Measurements from ENCODE around the gene PTGER1. TPM values are rescaled to one million over a fixed set of nuclear protein-coding genes. Genes with fewer than 3 reads are reported as not detected.

The PTGER1 gene
- total and polyA plus RNA-seq, 5 donors, result 0.33 TPM; not detected in 4

Other genes with a start within 250 kb of the PTGER1 start
- gene ADGRE5, start 93.9 kb downstream of the PTGER1 start, total RNA-seq, result 10 to 100 TPM; 27.6 to 41.0 (median 35.1) TPM
- gene ADGRE5, start 93.9 kb downstream of the PTGER1 start, polyA plus RNA-seq, result 17.7 TPM
- 10 to 100 TPM; 20.7 to 34.7 (median 30.2) TPM for gene DDX39A, start 56.0 kb downstream of the PTGER1 start, total RNA-seq
- 30.3 TPM for gene DDX39A, start 56.0 kb downstream of the PTGER1 start, polyA plus RNA-seq
- gene PKN1, start 42.0 kb downstream of the PTGER1 start, total RNA-seq, result 100 to 1,000 TPM; 122 to 138 (median 130) TPM
- gene PKN1, start 42.0 kb downstream of the PTGER1 start, polyA plus RNA-seq, result 79.3 TPM
- 10 to 100 TPM; 47.0 to 57.3 (median 49.3) TPM for gene GIPC1, start 20.8 kb upstream of the PTGER1 start, total RNA-seq
- gene GIPC1, start 20.8 kb upstream of the PTGER1 start, polyA plus RNA-seq, result 52.6 TPM
- gene DNAJB1, start 43.0 kb upstream of the PTGER1 start, total RNA-seq, result 10 to 100 TPM; 46.7 to 69.5 (median 61.4) TPM
- gene DNAJB1, start 43.0 kb upstream of the PTGER1 start, polyA plus RNA-seq, result 50.6 TPM
- 100 to 1,000 TPM in 1 of 4 donors, 10 to 100 TPM in 3; 92.3 to 116 (median 96.8) TPM for gene TECR, start 54.2 kb upstream of the PTGER1 start, total RNA-seq
- 102 TPM for gene TECR, start 54.2 kb upstream of the PTGER1 start, polyA plus RNA-seq
- 100 to 1,000 TPM; 352 to 481 (median 400) TPM for gene NDUFB7, start 96.7 kb upstream of the PTGER1 start, total RNA-seq
- gene NDUFB7, start 96.7 kb upstream of the PTGER1 start, polyA plus RNA-seq, result 1,159 TPM
- not detected for gene CLEC17A, start 107.7 kb upstream of the PTGER1 start, total RNA-seq
- not detected for gene CLEC17A, start 107.7 kb upstream of the PTGER1 start, polyA plus RNA-seq
- not detected for gene ADGRE3, start 199.5 kb upstream of the PTGER1 start, total RNA-seq
- gene ADGRE3, start 199.5 kb upstream of the PTGER1 start, polyA plus RNA-seq, result not detected
- 10 to 100 TPM in 2 of 4 donors, 1 to 10 TPM in 2; 8.3 to 10.6 (median 10.1) TPM for gene ZNF333, start 214.7 kb upstream of the PTGER1 start, total RNA-seq
- 8.2 TPM for gene ZNF333, start 214.7 kb upstream of the PTGER1 start, polyA plus RNA-seq

Data from right cardiac atrium (tissue), 5 donors.